TTC549 (cell line): ENCODE data around the gene HMCES.
"Not testable (repeated sequence)": the region's sequence is repeated elsewhere in the genome, so short reads cannot be mapped to it uniquely, and the experiment has no call there.

Source experiments
- FAIRE-seq: peaks from 2 replicates; lab custom pipeline; 2012; peaks lifted over from hg19 to GRCh38; lab: Jason Lieb, UNC

Gene HMCES

GRCh38 chr3:129257609-129258008 lies 21.1 kb upstream of the HMCES start:
- no peak for FAIRE-seq

GRCh38 chr3:129259612-129260477 lies 18.8 kb upstream of the HMCES start:
- no peak for FAIRE-seq

- FAIRE-seq, result no peak
These were observed 18.1 kb upstream of the HMCES start for GRCh38 chr3:129260606-129261005.

DNA sequence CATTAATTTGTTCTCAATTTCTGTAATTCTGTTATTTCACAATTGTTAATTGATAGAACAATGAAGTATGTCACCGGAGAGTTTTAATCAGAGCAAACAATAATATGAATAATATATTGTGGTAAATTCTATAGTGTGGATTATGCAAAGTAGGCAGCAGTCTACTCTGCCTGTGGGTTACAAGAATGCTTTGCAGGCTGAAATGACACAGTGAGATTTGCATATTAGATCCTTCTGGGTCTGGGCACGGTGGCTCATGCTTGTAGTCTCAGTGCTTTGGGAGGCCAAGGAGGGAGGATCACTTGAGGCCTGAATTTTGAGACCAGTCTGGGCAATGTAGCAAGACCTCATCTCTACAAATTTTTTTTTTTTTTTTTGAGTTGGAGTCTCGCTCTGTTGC lies 16.8 kb upstream of the HMCES start:
- FAIRE-seq, result no peak

DNA sequence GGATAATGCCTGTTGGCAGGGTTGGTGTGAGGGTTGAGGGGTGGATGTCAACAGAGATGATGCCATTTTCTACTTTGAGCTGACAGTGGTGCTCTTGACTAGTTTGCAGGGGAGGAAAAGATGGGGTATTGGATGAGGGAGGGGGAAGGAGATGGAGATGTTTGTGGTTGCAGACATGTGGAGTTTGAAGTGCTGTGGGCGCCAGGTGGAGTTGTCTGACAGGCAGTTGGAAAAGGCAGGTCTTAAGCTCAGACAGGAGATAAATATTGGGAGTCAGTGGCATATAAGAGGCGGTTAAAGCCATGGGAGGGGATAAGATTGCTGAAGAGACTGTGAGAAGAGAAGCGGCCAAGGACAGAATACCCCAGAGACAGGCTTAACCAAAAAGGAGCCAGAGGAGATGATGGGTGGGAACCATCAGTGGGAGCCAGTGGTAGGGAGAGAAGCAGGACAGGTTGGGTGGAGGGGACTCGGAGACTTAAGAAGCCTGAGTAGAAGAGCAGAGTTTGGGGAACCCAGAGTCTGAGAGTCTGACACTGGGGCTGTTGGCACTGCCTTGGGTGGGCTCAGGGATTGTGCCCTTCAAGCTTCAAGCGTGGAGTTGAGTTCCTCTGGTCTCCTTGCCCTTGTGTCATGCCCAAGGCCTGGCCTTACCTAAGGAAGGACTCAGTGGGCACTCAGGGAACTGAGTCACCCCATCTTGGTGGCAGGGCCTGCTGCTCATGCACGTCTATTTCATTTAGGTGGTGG lies 15.3 kb upstream of the HMCES start:
- no peak for FAIRE-seq

DNA sequence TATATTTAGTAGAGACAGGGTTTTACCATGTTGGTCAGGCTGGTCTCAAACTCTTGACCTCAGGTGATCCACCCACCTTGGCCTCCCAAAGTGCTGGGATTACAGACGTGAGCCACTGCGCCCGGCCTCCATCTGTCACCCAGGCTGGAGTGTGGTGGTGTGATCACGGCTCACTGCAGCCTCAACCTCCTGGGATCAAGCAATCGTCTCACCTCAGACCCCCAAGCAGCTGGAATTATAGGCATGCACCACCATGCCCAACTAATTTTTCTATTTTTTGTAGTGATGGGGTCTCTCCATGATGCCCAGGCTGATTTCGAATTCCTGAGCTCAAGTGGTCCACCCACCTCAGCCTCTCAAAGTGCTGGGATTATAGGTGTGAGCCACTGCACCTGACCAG lies 13.7 kb upstream of the HMCES start:
- FAIRE-seq, result not testable (repeated sequence)

- no peak for FAIRE-seq
These were observed 12.0 kb upstream of the HMCES start for GRCh38 chr3:129266651-129267050.

DNA sequence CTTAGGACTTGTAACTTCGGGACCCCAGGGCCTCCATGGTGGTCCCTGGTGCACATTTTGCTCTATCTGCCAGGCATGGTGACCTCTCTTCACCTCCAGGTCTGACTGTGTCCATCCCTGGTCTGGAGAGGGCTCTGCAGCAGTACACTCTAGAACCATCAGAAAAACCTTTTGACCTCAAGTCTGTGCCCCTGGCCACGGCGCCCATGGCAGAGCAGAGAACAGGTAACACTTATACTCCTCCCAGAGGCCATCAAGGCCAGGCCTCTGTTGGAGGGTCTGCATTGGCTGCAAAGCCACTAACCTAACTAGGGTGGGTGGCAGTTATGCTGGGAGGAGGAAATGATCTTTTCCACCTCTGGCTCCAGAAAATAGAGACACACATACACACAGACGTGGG lies 10.3 kb upstream of the HMCES start:
- no peak for FAIRE-seq

DNA sequence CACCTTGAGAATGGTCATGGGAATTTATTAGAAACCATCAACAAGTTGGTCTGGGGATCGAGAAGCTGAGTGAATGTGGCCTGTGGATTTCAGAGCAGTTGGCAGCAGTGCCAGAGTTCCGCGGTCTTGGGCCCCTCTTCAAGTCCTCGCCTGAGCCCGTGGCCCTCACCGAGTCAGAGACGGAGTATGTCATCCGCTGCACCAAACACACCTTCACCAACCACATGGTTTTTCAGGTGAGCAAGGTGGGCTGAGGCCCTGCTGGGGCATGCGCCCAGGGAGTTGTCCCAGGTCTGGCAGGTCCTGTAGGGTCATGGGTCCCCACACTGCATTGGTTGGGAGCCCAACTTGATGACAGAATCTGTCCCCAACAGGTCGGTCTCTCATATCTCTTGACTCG lies 7.0 kb upstream of the HMCES start:
- no peak for FAIRE-seq

DNA sequence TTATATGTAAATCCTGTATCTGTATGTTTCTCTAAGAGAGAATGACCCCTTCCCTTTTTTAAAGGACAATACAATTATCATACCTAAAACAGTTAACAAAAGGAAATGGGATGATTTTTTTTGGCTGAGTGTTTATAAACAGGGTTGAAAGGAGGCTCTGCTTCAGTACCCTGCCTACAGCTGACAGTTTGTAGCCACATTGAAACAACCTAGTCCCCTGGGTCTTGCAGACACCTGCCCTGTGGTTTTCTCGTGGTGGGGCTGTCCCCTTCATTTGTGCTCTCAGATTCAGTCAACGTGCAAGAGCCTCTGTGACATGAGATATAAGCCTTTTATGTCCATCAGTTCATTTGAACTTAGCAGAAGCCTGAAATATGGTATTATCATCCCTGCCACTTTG lies 2.3 kb upstream of the HMCES start:
- FAIRE-seq, result no peak

- no peak for FAIRE-seq
These were observed 820 bp upstream of the HMCES start for GRCh38 chr3:129277829-129278271.

- FAIRE-seq, result no peak
These were observed 566 bp downstream of the HMCES start for GRCh38 chr3:129278966-129279906.

- FAIRE-seq, result no peak
These were observed 1.5 kb downstream of the HMCES start for GRCh38 chr3:129280183-129280582.

- no peak for FAIRE-seq
These were observed 3.1 kb downstream of the HMCES start for GRCh38 chr3:129281726-129282125.

DNA sequence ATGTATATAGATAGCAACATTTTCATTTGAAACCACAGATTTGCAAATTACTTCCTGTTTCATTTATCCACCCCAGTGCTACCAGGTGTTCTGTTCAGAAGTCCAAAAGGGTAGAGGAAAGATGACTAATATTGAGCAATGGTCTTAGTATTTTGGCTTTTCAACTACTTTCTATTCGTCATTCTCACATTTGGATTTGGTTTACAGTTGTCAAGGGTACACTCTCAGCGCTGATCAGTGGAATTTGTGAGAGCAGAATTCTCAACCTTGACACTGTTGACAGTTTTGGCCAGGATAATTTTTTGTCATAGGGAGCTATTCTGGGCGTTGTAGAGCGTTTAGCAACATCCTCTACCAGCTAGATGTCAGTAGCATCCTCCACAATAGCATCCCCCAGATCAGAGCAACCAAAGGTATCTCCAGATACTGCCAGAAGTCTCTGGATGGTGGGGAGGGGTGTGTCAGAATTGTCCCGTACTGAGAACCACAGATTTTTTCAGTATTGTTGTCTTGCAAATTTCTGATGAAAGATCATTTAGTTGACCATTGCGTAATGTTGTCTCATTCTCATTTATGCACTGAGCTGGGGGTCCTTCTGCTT lies 4.2 kb downstream of the HMCES start:
- no peak for FAIRE-seq

DNA sequence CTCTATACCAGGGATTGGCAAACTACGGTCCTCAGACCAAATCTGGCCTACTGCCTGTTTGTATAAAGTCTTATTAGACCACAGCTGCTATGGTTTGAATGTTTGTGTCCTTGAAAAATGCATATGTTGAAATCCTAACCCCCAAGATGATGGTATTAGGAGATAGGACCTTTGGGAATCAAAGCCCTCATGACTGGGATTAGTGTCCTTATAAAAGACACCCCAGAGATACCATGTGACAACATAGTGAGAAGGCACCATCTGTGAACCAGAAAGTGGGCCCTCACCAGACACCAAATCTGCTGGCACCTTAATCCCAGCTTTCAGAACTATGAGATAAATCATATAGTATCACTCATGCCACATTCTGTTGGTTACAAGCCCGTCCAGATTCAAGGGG lies 7.4 kb downstream of the HMCES start:
- FAIRE-seq, result no peak

DNA sequence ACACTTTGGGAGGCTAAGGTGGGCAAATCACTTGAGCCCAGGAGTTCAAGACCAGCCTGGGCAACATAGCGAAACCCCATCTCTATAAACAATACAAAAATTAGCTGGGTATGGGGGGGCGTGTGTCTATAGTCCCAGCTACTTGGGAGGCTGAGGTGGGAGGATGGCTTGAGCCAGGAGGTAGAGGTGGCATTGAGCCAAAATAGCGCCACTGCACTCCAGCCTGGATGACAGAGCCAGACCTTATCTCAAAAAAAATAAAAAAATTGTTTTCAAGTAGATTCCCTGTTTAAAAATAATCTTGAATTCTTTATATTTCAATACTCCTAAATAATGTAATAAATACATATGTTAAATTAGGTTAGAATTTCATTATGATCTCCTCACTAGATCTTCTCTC lies 9.8 kb downstream of the HMCES start:
- FAIRE-seq, result no peak

DNA sequence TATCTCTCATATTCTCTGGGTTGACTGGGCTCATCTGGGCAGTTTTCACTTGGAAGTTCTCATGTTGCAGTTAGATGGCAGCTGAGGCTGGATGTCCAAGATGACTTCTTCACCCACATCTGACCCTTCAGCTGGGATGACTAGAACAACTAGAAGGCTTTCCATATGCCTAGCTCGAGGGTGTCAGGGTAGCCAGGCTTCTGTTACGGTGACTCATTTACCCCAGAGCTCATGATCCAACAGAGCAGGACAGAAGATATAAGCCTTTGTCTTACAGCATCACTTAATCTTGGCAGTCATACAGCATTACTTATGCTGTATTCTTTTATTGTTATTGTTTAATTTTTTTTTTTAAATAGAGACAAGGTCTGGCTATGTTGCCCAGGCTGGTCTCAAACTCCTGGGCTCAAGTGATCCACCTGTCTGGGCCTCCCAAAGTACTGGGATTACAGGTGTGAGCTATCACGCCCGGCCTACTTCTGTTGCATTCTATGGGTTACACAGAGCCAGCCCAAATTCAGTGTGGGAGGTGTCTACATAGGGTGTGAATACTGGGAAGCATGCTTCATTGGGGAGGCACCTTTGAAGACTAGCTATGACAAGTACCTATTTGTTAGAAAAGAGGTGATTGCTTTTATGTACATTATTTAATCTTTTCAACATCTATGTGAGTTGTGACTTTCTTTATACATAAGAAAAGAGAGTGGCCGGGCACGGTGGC lies 10.7 kb downstream of the HMCES start:
- FAIRE-seq, result no peak

GRCh38 chr3:129291236-129291886 lies 12.7 kb downstream of the HMCES start:
- no peak for FAIRE-seq

DNA sequence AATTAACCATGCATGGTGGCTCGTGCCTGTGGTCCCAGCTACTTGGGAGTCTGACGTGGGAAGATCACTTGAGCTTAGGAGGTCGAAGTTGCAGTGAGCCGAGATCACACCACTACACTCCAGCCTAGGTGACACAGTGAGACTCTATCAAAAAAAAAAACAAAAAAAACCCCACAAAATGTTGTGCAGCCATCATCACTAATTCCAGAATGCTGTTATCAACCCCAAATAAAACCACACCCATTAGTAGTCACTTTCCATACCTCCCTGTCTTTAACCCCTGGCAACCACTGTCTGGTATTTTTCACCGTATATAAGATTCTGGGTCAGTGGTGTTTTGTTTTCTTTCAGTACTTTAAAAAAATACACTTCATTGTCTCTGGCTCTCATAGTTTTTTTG lies 16.6 kb downstream of the HMCES start:
- FAIRE-seq, result no peak
